Astrocyte of the cerebellum (primary cell): ENCODE results near the gene RREB1.
"Not testable (repeated sequence)": the region's sequence is repeated elsewhere in the genome, so short reads cannot be mapped to it uniquely, and the experiment has no call there.

Experiments used
- DNase-seq: peaks from one replicate; pipeline ENCODE4 v3.0.0-alpha.2; 2011; ENCODE audit warnings: low read depth
- H3K4me3 ChIP-seq: 2 replicates; pipeline ENCODE4 v1.5.1; 2011; ENCODE audit warnings: mild to moderate bottlenecking, low read depth, low read length, moderate library complexity
- CTCF ChIP-seq: IDR thresholded peaks from 2 replicates; pipeline ENCODE4 v1.5.1; 2012; ENCODE audit warnings: low read length, low read depth, moderate library complexity, mild to moderate bottlenecking; ENCODE audit errors: missing control alignments
- in situ Hi-C: cut with HindIII; loops from 2 replicates; pipeline ENCODE4 v1.10.0; 2017; ENCODE audit warnings: low sequenced_read_pairs

RREB1 gene

GRCh38 chr6:7155871-7156579 lies 48.3 kb downstream of the RREB1 start:
- TF ChIP-seq CTCF: no peak
- no peak for DNase-seq
- in situ Hi-C loops: no loop called here
- H3K4me3 ChIP-seq: no peak overlapping the region

GRCh38 chr6:7156643-7157278 lies 49.0 kb downstream of the RREB1 start:
- in situ Hi-C loops: no loop called here
- no peak for DNase-seq
- H3K4me3 ChIP-seq: no peak overlapping the region
- no peak for TF ChIP-seq CTCF

- H3K4me3 ChIP-seq, DNase-seq, in situ Hi-C loops: not testable (repeated sequence)
These were observed 49.5 kb downstream of the RREB1 start for GRCh38 chr6:7157307-7157706.

- H3K4me3 ChIP-seq: no peak overlapping the region
- in situ Hi-C loops: no loop called here
- no peak for TF ChIP-seq CTCF
- no peak for DNase-seq
These were observed 50.2 kb downstream of the RREB1 start for GRCh38 chr6:7157752-7158616.

- in situ Hi-C loops: no loop called here
- H3K4me3 ChIP-seq: no peak overlapping the region
- TF ChIP-seq CTCF: no peak
- DNase-seq: no peak
These were observed 52.2 kb downstream of the RREB1 start for GRCh38 chr6:7159790-7160525.

- in situ Hi-C loops: no loop called here
- no peak for DNase-seq
- H3K4me3 ChIP-seq: no peak overlapping the region
- TF ChIP-seq CTCF: no peak
These were observed 53.5 kb downstream of the RREB1 start for GRCh38 chr6:7161253-7161623.
